ENCODE results near the gene SKIC8. TPM values are rescaled to one million over a fixed set of nuclear protein-coding genes. Genes with fewer than 3 reads are reported as not detected.

SKIC8 gene
- total and polyA plus RNA-seq, 7 donors = 17.7 to 48.9 (median 32.9) TPM

DNA sequence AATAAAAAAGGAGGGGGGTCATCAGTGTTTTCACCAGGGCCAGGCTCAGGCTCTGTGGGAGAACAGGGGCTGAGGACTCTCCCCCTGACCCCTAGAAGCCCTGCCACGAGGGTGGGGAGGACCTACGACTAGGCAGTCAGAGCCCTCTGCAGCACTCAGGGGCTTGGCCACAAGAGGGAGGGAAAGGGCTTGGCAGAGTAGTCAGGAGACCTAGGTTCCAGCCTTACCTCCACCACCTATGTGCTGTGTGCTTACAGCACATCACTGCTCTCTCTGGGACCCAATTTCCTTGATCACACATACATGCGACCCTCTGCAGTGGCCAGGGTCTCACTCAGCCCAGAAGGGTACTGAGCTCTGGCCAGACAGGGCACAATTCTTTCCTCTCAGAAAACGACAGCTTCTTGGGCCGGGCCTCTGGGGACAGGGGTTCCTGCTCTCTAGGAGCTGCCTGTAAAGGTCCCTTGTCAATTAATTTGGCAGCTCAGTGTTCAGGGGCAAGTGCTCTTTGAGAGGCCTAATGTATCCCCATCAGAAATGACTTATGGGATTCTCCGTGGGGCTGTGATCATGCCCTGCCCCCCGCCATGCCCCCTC is 16.4 kb upstream of the SKIC8 start:
- Histone ChIP-seq H3K27ac (no peak overlapping the region), H3K4me1 (no peaks in the 10 kb centered on the region), H3K36me3 (ENCODE audit: insufficient read depth in 1 of 2, low read depth in 1 of 2) (no peaks in the 10 kb centered on the region), H3K9me3 (no peaks in the 10 kb centered on the region), H3K27me3 (ENCODE audit: insufficient read depth in 3 of 3, low read length in 2 of 3) (no peaks in the 10 kb centered on the region), H3K4me3 (no peak overlapping the region)
- intact Hi-C loops (cut with DNase I) = no loop called here
- 75 to 85% (median 76%) methylated on average over 7 of the region's 7 CpGs for WGBS, 3 donors
- TF ChIP-seq, protein P1, sequence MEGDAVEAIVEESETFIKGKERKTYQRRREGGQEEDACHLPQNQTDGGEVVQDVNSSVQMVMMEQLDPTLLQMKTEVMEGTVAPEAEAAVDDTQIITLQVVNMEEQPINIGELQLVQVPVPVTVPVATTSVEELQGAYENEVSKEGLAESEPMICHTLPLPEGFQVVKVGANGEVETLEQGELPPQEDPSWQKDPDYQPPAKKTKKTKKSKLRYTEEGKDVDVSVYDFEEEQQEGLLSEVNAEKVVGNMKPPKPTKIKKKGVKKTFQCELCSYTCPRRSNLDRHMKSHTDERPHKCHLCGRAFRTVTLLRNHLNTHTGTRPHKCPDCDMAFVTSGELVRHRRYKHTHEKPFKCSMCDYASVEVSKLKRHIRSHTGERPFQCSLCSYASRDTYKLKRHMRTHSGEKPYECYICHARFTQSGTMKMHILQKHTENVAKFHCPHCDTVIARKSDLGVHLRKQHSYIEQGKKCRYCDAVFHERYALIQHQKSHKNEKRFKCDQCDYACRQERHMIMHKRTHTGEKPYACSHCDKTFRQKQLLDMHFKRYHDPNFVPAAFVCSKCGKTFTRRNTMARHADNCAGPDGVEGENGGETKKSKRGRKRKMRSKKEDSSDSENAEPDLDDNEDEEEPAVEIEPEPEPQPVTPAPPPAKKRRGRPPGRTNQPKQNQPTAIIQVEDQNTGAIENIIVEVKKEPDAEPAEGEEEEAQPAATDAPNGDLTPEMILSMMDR (IDR thresholded peaks at IDR 0.05) = no peak
- DNase-seq = peak in 1 of 2 donors; percentile 13
- ATAC-seq = no peak

- no peaks in the 10 kb centered on the region for H3K36me3 ChIP-seq (ENCODE audit: insufficient read depth in 1 of 2, low read depth in 1 of 2)
- H3K4me3 ChIP-seq = no peak overlapping the region
- TF ChIP-seq, protein P1 (IDR thresholded peaks at IDR 0.05) = no peak
- DNase-seq = no peak
- intact Hi-C loops (cut with DNase I) = no loop called here
- no peaks in the 10 kb centered on the region for H3K9me3 ChIP-seq
- WGBS, 3 donors = 65 to 79% (median 70%) methylated on average over 7 of the region's 7 CpGs
- H3K27ac ChIP-seq = no peak overlapping the region
- H3K27me3 ChIP-seq (ENCODE audit: insufficient read depth in 3 of 3, low read length in 2 of 3) = no peaks in the 10 kb centered on the region
- no peaks in the 10 kb centered on the region for H3K4me1 ChIP-seq
- no peak for ATAC-seq
These were observed 14.8 kb upstream of the SKIC8 start for GRCh38 chr15:78314181-78314581.

GRCh38 chr15:78313383-78313782 is 14.0 kb upstream of the SKIC8 start:
- Histone ChIP-seq H3K4me1 (no peaks in the 10 kb centered on the region), H3K27me3 (ENCODE audit: insufficient read depth in 3 of 3, low read length in 2 of 3) (no peaks in the 10 kb centered on the region), H3K36me3 (ENCODE audit: insufficient read depth in 1 of 2, low read depth in 1 of 2) (no peaks in the 10 kb centered on the region), H3K27ac (no peak overlapping the region), H3K9me3 (no peaks in the 10 kb centered on the region), H3K4me3 (no peak overlapping the region)
- intact Hi-C loops (cut with DNase I) = no loop called here
- ATAC-seq = no peak
- no peak for DNase-seq
- TF ChIP-seq, protein P1 (IDR thresholded peaks at IDR 0.05) = no peak
- 74 to 77% (median 74%) methylated on average over 8 of the region's 8 CpGs for WGBS, 3 donors

DNA sequence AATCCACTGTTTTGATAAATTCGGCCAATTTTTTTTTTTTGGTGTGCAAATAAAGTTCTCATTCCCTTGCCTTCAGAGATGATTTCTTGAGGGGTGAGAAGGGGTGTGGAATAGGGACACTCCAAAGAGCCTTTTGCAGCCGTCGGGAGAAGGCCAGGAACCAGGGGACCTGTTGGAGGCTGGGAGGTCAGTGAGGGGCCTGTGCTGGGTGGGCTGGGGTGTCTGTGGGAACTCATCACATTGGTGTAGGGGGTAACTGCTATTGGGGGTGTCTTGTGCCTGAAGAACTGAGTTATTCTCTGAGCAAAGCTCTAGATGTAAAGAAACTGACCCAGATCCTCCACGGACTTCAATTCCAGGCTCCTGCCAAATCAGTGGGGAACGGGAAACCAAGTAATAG is 13.5 kb upstream of the SKIC8 start:
- no peaks in the 10 kb centered on the region for H3K36me3 ChIP-seq (ENCODE audit: insufficient read depth in 1 of 2, low read depth in 1 of 2)
- H3K27ac ChIP-seq = no peak overlapping the region
- no peak for ATAC-seq
- H3K4me3 ChIP-seq = no peak overlapping the region
- H3K27me3 ChIP-seq (ENCODE audit: insufficient read depth in 3 of 3, low read length in 2 of 3) = peaks cover 0 to 4% (median 0%) of the 10 kb centered on the region in 3 donors
- TF ChIP-seq, protein P1 (IDR thresholded peaks at IDR 0.05) = no peak
- intact Hi-C loops (cut with DNase I) = no loop called here
- H3K4me1 ChIP-seq = no peaks in the 10 kb centered on the region
- DNase-seq = no peak
- no peaks in the 10 kb centered on the region for H3K9me3 ChIP-seq
- 81 to 89% (median 81%) methylated on average over 5 of the region's 5 CpGs for WGBS, 3 donors

GRCh38 chr15:78312536-78312935 is 13.1 kb upstream of the SKIC8 start:
- 69 to 85% (median 75%) methylated on average over 4 of the region's 4 CpGs for WGBS, 3 donors
- no peak for DNase-seq
- no peak for ATAC-seq
- no peak overlapping the region for H3K4me3 ChIP-seq
- no peaks in the 10 kb centered on the region for H3K4me1 ChIP-seq
- TF ChIP-seq, protein P1 (IDR thresholded peaks at IDR 0.05) = no peak
- H3K27ac ChIP-seq = no peak overlapping the region
- peaks cover 0 to 6% (median 0%) of the 10 kb centered on the region in 3 donors for H3K27me3 ChIP-seq (ENCODE audit: insufficient read depth in 3 of 3, low read length in 2 of 3)
- no peaks in the 10 kb centered on the region for H3K36me3 ChIP-seq (ENCODE audit: insufficient read depth in 1 of 2, low read depth in 1 of 2)
- intact Hi-C loops (cut with DNase I) = no loop called here
- H3K9me3 ChIP-seq = no peaks in the 10 kb centered on the region
